ENCODE results near the gene TAF4. TPM values are rescaled to one million over a fixed set of nuclear protein-coding genes. Genes with fewer than 3 reads are reported as not detected.

The TAF4 gene
- total and polyA plus RNA-seq, 3 experiments from 2014 or later: 1.4 to 21.0 (median 20.5) TPM

DNA sequence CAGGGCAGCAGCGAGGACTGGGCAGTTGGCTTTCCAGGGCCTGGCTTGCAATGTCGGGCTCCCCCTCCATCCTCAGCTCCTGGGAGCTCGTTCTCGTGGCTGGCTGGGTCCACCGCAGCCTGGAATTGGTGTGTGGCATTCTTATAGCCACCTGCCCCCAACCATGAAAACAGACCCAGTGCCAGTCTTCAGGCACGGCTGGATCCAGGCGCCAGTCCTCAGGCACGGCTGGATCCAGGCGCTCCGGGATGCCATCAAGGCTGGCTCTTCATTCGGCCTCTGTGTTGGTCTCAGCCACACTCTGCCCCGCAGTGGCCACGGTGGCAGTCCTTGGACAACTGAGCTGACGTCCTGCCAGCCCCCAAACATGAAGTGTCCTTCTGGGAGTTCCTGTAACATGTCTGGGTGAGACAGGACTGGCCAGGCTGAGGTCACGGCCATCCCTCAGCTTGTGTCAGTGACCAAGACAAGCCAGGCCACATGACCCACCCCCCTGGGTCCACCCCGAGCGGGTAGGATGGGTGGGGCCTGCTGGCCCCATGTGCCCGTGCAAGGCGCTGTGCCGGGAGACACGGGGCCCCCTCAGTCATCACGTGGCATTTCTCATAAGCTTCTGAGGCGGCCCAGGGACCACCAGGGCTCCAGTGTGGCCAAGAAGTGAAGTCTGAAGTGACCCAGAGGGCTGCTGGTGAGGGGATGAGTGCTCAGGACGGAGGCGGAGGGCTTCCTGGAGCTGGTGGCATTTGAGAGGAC, 99.0 kb downstream of the TAF4 start:
- H3K4me1 ChIP-seq (ENCODE audit: insufficient read depth, low read length): no peaks in the 10 kb centered on the region
- POLR2A ChIA-PET: no interaction called here
- Mint-ChIP-seq H3K4me1 (no peaks in the 10 kb centered on the region), H3K9me3 (no peaks in the 10 kb centered on the region), H3K36me3 (peaks cover 0 to 7% (median 4%) of the 10 kb centered on the region in 3 donors), H3K27me3 (peaks cover 11 to 27% of the 10 kb centered on the region in 2 donors), H3K4me3 (peak overlapping the region in 1 of 7 donors; percentile 28), H3K27ac (peak overlapping the region in 1 of 8 donors; percentile 38)
- CTCF ChIA-PET: no interaction called here
- no peaks in the 10 kb centered on the region for H3K9me3 ChIP-seq (ENCODE audit: low read length)
- H3K4me3 ChIP-seq (ENCODE audit: low read length): no peak overlapping the region
- H3K27me3 ChIP-seq (ENCODE audit: insufficient read depth, low read length, poor library complexity, severe bottlenecking): peaks cover 7% of the 10 kb centered on the region
- H3K27ac ChIP-seq (ENCODE audit: low read depth, low read length): no peak overlapping the region
- DNase-seq: no peak
- H3K36me3 ChIP-seq (ENCODE audit: insufficient read depth, low read length): no peaks in the 10 kb centered on the region

DNA sequence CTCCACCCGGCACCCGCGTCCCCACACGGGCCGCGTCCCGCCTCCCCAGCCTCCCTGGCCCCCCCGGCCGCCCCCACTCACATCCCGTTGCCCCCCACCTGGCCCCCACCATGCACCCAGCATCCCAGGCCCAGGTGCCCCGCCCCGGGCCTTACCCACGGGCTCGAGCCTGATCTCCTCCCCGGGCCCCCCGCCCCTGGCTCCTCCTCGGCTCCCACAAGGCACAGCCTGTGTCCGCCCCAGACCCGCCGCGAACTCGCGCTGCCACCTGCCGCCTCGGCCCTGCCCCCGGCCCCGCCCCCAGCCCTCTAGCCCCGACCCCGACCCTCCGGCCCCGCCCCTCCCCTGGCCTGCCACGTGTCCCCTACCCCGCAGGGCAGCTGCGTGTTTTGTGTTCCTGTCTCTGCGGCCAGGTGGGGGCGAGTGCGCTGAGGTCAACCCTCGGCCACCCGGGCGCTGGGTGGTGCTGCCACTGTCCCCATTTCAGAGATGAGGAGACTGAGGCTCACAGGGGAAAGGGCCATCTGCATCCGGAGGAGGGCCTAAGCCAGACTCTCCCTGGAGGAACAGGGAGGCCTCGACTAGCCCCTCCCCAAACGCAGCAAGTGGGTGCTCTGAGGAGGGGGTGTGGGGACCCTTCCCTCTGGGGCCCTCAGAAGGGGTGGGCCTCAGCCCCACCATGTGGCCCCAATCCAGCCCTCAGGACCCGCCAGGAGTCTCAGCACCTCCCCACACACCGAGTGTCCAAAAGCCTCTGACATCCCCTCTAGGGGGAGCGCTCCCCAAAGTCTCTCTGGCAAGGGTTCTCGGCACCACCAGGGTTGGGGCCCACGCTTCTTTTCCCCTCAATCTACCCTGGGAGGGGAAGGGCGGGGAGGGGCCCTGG, 99.8 kb downstream of the TAF4 start:
- Histone ChIP-seq H3K27ac (ENCODE audit: low read depth, low read length) (no peak overlapping the region), H3K9me3 (ENCODE audit: low read length) (no peaks in the 10 kb centered on the region), H3K4me1 (ENCODE audit: insufficient read depth, low read length) (no peaks in the 10 kb centered on the region), H3K4me3 (ENCODE audit: low read length) (no peak overlapping the region), H3K36me3 (ENCODE audit: insufficient read depth, low read length) (no peaks in the 10 kb centered on the region), H3K27me3 (ENCODE audit: insufficient read depth, low read length, poor library complexity, severe bottlenecking) (peaks cover 9% of the 10 kb centered on the region)
- H3K27ac Mint-ChIP-seq: no peak overlapping the region
- peaks cover 14 to 27% of the 10 kb centered on the region in 2 donors for H3K27me3 Mint-ChIP-seq
- DNase-seq: no peak
- H3K4me1 Mint-ChIP-seq: no peaks in the 10 kb centered on the region
- CTCF ChIA-PET: no interaction called here
- POLR2A ChIA-PET: no interaction called here
- H3K9me3 Mint-ChIP-seq: no peaks in the 10 kb centered on the region
- peaks cover 0 to 7% (median 4%) of the 10 kb centered on the region in 3 donors for H3K36me3 Mint-ChIP-seq
- H3K4me3 Mint-ChIP-seq: no peak overlapping the region

DNA sequence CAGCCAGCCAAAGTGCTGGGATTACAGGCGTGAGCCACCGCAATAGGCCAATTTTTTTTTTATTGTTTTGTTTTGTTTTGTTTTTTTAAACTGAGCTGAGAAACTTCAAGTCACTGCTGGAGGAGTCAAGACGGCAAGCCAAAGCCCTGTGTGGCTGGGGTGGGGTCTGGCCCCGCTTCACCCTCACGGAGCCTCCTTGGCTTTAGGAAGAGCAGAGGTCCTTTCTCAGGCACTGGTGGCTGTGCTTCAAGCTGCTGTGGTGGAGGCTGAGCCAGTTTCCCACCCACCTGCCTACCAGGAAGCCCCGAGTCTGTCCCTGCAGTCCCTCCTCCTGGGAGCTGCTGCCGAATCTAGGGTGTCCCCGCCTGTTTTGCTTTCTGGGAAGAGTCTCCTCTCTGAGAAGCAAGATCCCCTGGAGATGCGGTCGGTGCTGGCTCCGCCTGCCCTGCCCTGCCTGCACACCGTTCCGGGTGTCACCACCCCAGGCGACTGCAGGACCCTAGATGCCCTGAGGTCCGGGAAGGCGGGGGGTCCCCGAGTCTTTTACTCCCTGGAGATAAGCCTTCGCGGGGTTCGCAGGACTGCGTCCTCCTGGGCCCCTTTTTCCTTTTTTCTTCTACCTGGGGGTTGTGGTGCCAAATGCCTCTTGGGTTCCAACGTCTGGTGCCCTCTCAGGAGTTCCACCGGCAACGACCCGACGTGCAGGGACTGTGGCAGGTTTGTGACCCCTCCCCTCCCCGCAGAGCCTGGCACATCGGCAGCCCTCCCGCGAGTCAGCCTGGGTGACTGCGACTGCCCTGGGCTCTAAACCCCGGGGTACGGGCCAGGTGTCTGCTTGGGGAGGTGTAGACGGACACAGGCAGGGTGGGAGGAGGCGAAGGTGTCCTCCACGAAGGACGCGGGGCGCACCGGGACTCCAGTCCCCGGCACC, 100.7 kb downstream of the TAF4 start:
- no peak for DNase-seq
- Histone ChIP-seq H3K4me1 (ENCODE audit: insufficient read depth, low read length) (no peaks in the 10 kb centered on the region), H3K9me3 (ENCODE audit: low read length) (no peaks in the 10 kb centered on the region), H3K4me3 (ENCODE audit: low read length) (no peak overlapping the region), H3K36me3 (ENCODE audit: insufficient read depth, low read length) (no peaks in the 10 kb centered on the region), H3K27ac (ENCODE audit: low read depth, low read length) (no peak overlapping the region), H3K27me3 (ENCODE audit: insufficient read depth, low read length, poor library complexity, severe bottlenecking) (peaks cover 9% of the 10 kb centered on the region)
- Mint-ChIP-seq H3K36me3 (peaks cover 0 to 4% (median 2%) of the 10 kb centered on the region in 3 donors), H3K27ac (no peak overlapping the region), H3K27me3 (peaks cover 14 to 27% of the 10 kb centered on the region in 2 donors), H3K4me1 (no peaks in the 10 kb centered on the region), H3K4me3 (peak overlapping the region in 1 of 7 donors; percentile 46), H3K9me3 (no peaks in the 10 kb centered on the region)
- ChIA-PET CTCF (no interaction called here), POLR2A (no interaction called here)

DNA sequence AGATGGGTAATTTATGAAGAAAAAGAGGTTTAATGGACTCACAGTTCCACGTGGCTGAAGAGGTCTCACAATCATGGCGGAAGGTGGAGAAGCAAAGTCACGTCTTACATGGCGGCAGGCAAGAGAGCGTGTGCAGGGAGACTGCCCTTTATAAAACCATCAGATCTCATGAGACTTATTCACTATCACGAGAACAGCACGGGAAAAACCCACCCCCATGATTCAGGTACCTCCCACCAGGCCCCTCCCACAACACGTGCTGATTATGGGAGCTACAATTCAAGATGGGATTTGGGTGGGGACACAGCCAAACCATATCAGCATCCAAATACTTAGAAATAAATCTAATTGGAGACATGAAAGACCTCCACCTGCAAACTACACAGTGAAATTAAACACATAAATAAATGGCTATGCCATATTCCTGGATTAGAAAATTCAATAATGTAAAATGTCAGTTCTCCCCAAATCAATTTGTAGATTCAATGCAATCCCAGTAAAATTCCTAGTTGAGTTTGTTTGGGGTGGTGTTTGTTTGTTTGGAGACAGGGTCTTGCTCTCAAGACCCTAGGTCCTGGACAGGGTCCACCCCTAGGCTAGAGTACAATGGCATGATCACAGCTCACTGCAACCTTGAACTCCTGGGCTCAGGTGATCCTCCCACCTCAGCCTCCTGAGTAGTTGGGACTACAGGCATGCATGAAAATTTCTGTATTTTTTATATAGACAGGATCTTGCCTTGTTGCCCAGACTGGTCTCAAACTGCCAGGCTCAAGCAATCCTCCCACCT, 101.6 kb downstream of the TAF4 start:
- H3K4me1 ChIP-seq (ENCODE audit: insufficient read depth, low read length): no peaks in the 10 kb centered on the region
- Mint-ChIP-seq H3K4me1 (no peaks in the 10 kb centered on the region), H3K27ac (no peak overlapping the region), H3K9me3 (no peaks in the 10 kb centered on the region), H3K27me3 (peaks cover 14 to 27% of the 10 kb centered on the region in 2 donors), H3K4me3 (peak overlapping the region in 1 of 7 donors; percentile 46), H3K36me3 (peaks cover 0 to 4% (median 2%) of the 10 kb centered on the region in 3 donors)
- no peak for DNase-seq
- no peaks in the 10 kb centered on the region for H3K36me3 ChIP-seq (ENCODE audit: insufficient read depth, low read length)
- ChIA-PET CTCF (no interaction called here), POLR2A (no interaction called here)
- no peak overlapping the region for H3K27ac ChIP-seq (ENCODE audit: low read depth, low read length)
- no peaks in the 10 kb centered on the region for H3K9me3 ChIP-seq (ENCODE audit: low read length)
- peaks cover 9% of the 10 kb centered on the region for H3K27me3 ChIP-seq (ENCODE audit: insufficient read depth, low read length, poor library complexity, severe bottlenecking)
- H3K4me3 ChIP-seq (ENCODE audit: low read length): no peak overlapping the region

DNA sequence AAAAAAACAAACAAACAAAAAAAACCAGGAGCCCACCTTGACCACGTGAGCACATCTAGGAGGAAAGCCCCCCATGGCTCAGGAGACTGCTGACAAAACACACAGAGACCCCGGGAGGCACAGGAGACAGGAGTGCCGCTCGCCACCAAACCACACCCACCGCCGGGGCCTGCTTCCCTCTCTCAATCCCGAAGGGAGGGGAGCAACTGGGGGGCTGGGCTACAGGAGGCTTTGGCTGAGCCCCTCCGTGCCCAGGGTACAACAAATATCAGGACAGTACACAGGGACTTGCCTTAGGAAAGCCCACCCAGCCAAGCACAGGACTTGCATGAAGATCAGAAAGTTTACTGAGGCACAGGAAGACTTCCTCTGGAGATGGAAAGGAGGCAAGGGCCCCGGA, 102.5 kb downstream of the TAF4 start:
- no peaks in the 10 kb centered on the region for H3K36me3 ChIP-seq (ENCODE audit: insufficient read depth, low read length)
- CTCF ChIA-PET: no interaction called here
- Mint-ChIP-seq H3K27ac (no peak overlapping the region), H3K27me3 (peaks cover 14 to 21% of the 10 kb centered on the region in 2 donors), H3K9me3 (no peaks in the 10 kb centered on the region), H3K4me1 (no peaks in the 10 kb centered on the region), H3K4me3 (no peak overlapping the region), H3K36me3 (peaks cover 0 to 4% (median 2%) of the 10 kb centered on the region in 3 donors)
- POLR2A ChIA-PET: no interaction called here
- no peak overlapping the region for H3K4me3 ChIP-seq (ENCODE audit: low read length)
- H3K4me1 ChIP-seq (ENCODE audit: insufficient read depth, low read length): no peaks in the 10 kb centered on the region
- no peaks in the 10 kb centered on the region for H3K9me3 ChIP-seq (ENCODE audit: low read length)
- peaks cover 9% of the 10 kb centered on the region for H3K27me3 ChIP-seq (ENCODE audit: insufficient read depth, low read length, poor library complexity, severe bottlenecking)
- no peak overlapping the region for H3K27ac ChIP-seq (ENCODE audit: low read depth, low read length)
- DNase-seq: no peak

DNA sequence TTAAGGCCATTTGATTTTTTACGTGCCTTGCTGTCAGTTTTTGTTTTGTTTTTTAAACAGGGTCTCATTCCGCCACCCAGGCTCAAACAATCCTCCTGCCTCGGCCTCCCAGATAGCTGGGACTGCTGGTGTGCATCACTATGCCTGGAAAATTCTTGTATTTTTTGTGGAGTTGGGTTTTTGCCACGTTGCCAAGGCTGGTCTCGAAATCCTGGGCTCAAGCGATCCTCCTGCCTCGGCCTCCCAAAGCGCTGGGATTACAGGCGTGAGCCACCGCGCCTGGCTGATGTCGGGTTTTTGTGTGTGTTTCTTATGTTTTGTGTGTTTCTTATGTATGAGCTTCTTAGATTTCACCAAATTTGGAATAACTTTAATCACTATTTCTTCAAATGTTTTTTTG, 104.8 kb downstream of the TAF4 start:
- no peak for DNase-seq
- Mint-ChIP-seq H3K4me1 (no peaks in the 10 kb centered on the region), H3K27me3 (peaks cover 12 to 14% of the 10 kb centered on the region in 2 donors), H3K36me3 (peaks cover 0 to 4% (median 2%) of the 10 kb centered on the region in 3 donors), H3K4me3 (no peak overlapping the region), H3K9me3 (no peaks in the 10 kb centered on the region), H3K27ac (no peak overlapping the region)
- ChIA-PET POLR2A (no interaction called here), CTCF (no interaction called here)
- Histone ChIP-seq H3K9me3 (ENCODE audit: low read length) (no peaks in the 10 kb centered on the region), H3K4me1 (ENCODE audit: insufficient read depth, low read length) (no peaks in the 10 kb centered on the region), H3K27me3 (ENCODE audit: insufficient read depth, low read length, poor library complexity, severe bottlenecking) (peaks cover 9% of the 10 kb centered on the region), H3K4me3 (ENCODE audit: low read length) (no peak overlapping the region), H3K36me3 (ENCODE audit: insufficient read depth, low read length) (no peaks in the 10 kb centered on the region), H3K27ac (ENCODE audit: low read depth, low read length) (no peak overlapping the region)

DNA sequence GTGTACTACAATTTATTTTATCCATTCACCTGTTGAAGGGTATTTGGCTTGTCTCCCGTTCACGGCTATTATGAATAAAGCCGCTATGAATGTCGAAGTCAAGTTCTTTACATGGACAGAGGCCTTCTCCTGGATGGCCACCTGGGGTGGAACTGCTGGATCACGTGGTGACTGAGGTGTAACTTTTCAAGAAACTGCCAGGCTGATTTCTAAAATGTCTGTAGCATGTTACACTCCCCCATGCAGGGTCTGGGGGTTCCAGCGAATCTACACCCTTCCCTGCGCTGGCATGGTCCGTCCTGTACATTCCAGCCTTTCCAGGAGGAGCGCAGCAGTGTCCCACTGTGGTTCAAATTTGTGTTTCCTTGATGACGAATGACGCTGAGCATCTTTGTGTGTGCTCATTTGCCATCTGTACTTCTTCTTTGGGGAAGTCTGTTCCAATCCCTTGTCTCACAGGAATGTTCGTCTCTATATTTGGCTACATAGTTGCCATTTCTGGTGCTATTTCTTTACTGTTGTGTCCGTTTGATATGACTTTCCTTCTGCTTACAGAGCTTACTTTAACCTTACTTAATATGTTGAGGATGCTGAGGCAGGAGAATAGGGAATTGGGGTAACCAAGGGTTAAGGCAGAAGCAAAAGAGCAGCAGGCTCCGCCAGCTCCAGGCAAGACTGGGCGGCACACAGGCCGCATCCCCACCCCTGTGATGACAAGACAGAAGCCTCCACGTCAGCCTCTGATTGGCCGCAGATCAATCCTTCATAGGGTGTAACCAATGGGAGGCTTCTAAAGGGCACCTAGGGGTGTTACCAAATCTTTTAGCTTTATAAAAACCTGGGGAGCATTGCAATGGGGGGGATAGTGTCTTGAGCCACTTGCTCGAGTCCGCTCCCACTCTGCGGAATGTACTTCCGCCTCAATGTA, 106.6 kb downstream of the TAF4 start:
- H3K4me3 ChIP-seq (ENCODE audit: low read length): no peak overlapping the region
- no peak overlapping the region for H3K27ac ChIP-seq (ENCODE audit: low read depth, low read length)
- ChIA-PET POLR2A (no interaction called here), CTCF (no interaction called here)
- peaks cover 5% of the 10 kb centered on the region for H3K27me3 ChIP-seq (ENCODE audit: insufficient read depth, low read length, poor library complexity, severe bottlenecking)
- Mint-ChIP-seq H3K9me3 (no peaks in the 10 kb centered on the region), H3K4me1 (no peaks in the 10 kb centered on the region), H3K27me3 (peaks cover 15 to 21% of the 10 kb centered on the region in 2 donors), H3K4me3 (no peak overlapping the region), H3K36me3 (peaks cover 0 to 4% (median 2%) of the 10 kb centered on the region in 3 donors), H3K27ac (no peak overlapping the region)
- no peaks in the 10 kb centered on the region for H3K9me3 ChIP-seq (ENCODE audit: low read length)
- DNase-seq: no peak
- H3K36me3 ChIP-seq (ENCODE audit: insufficient read depth, low read length): no peaks in the 10 kb centered on the region
- no peaks in the 10 kb centered on the region for H3K4me1 ChIP-seq (ENCODE audit: insufficient read depth, low read length)

Measured in CD8-positive, alpha-beta memory T cell (primary cell).